ENCODE results near the gene CHRNA1. TPM values are rescaled to one million over a fixed set of nuclear protein-coding genes. Genes with fewer than 3 reads are reported as not detected.

The CHRNA1 gene
- total RNA-seq, 1 experiment from 2014 or later: not detected

- Histone ChIP-seq H3K79me2 (ENCODE audit: low read depth) (no peaks in the 10 kb centered on the region), H3K27ac (no peak overlapping the region), H4K20me1 (ENCODE audit: insufficient read depth) (no peaks in the 10 kb centered on the region), H3K36me3 (ENCODE audit: low read depth) (no peaks in the 10 kb centered on the region), H3K27me3 (ENCODE audit: insufficient read depth, low read depth) (0 out of 2 replicates have a peak, but pooled peaks cover 5% of the 10 kb centered on the region), H3K9me3 (ENCODE audit: insufficient read depth, low read depth) (no peaks in the 10 kb centered on the region), H2AFZ (no peak overlapping the region), H3K4me1 (replicated peaks; ENCODE audit: insufficient read depth) (no peaks in the 10 kb centered on the region), H3K9me2 (ENCODE audit: insufficient read depth) (no peaks in the 10 kb centered on the region), H3K4me3 (no peak overlapping the region), H3F3A (ENCODE audit: insufficient read depth, low read depth) (no peaks in the 10 kb centered on the region), H3K4me2 (no peak overlapping the region)
- POLR2A ChIA-PET (ENCODE audit: unreplicated experiment): no interaction called here
- no peak for DNase-seq
- no TSS peak for BruUV-seq (replicated peaks)
- intact Hi-C loops (cut with micrococcal nuclease; ENCODE audit: unreplicated experiment): no loop called here
- no peak for TF ChIP-seq CTCF (conservative IDR thresholded peaks at IDR 0.05)
- CTCF ChIA-PET: interaction anchor here (0.6 kb wide), 1 partner anchor 260 kb away, joined by 6 read pairs; no protein-coding TSS in a partner anchor
Observed at GRCh38 chr2:174722942-174723592, 41.2 kb downstream of the CHRNA1 start.

- CTCF ChIA-PET: no interaction called here
- H3K27ac ChIP-seq: no peak overlapping the region
- H3K9me3 ChIP-seq (ENCODE audit: insufficient read depth, low read depth): no peaks in the 10 kb centered on the region
- no peaks in the 10 kb centered on the region for H3K9me2 ChIP-seq (ENCODE audit: insufficient read depth)
- H3F3A ChIP-seq (ENCODE audit: insufficient read depth, low read depth): no peaks in the 10 kb centered on the region
- POLR2A ChIA-PET (ENCODE audit: unreplicated experiment): no interaction called here
- BruUV-seq (replicated peaks): no TSS peak
- no peak overlapping the region for H3K4me3 ChIP-seq
- no peak for DNase-seq
- H4K20me1 ChIP-seq (ENCODE audit: insufficient read depth): no peaks in the 10 kb centered on the region
- 0 out of 2 replicates have a peak, but pooled peaks cover 5% of the 10 kb centered on the region for H3K27me3 ChIP-seq (ENCODE audit: insufficient read depth, low read depth)
- no peaks in the 10 kb centered on the region for H3K4me1 ChIP-seq (replicated peaks; ENCODE audit: insufficient read depth)
- no peaks in the 10 kb centered on the region for H3K36me3 ChIP-seq (ENCODE audit: low read depth)
- H3K79me2 ChIP-seq (ENCODE audit: low read depth): no peaks in the 10 kb centered on the region
- TF ChIP-seq EZH2 (IDR thresholded peaks at IDR 0.05; ENCODE audit: low read depth): no peak
- TF ChIP-seq CTCF (conservative IDR thresholded peaks at IDR 0.05): no peak
- H3K4me2 ChIP-seq: no peak overlapping the region
- H2AFZ ChIP-seq: no peak overlapping the region
- intact Hi-C loops (cut with micrococcal nuclease; ENCODE audit: unreplicated experiment): no loop called here
Observed at GRCh38 chr2:174719016-174719415, 45.3 kb downstream of the CHRNA1 start.

GRCh38 chr2:174718591-174718990, 45.7 kb downstream of the CHRNA1 start:
- Histone ChIP-seq H3K27ac (no peak overlapping the region), H3K4me1 (replicated peaks; ENCODE audit: insufficient read depth) (no peaks in the 10 kb centered on the region), H3K9me3 (ENCODE audit: insufficient read depth, low read depth) (no peaks in the 10 kb centered on the region), H3K79me2 (ENCODE audit: low read depth) (no peaks in the 10 kb centered on the region), H3F3A (ENCODE audit: insufficient read depth, low read depth) (no peaks in the 10 kb centered on the region), H3K4me3 (no peak overlapping the region), H3K4me2 (no peak overlapping the region), H3K36me3 (ENCODE audit: low read depth) (no peaks in the 10 kb centered on the region), H3K27me3 (ENCODE audit: insufficient read depth, low read depth) (0 out of 2 replicates have a peak, but pooled peaks cover 5% of the 10 kb centered on the region), H3K9me2 (ENCODE audit: insufficient read depth) (no peaks in the 10 kb centered on the region), H2AFZ (no peak overlapping the region), H4K20me1 (ENCODE audit: insufficient read depth) (no peaks in the 10 kb centered on the region)
- ChIA-PET CTCF (no interaction called here), POLR2A (ENCODE audit: unreplicated experiment) (no interaction called here)
- BruUV-seq (replicated peaks): no TSS peak
- intact Hi-C loops (cut with micrococcal nuclease; ENCODE audit: unreplicated experiment): no loop called here
- no peak for TF ChIP-seq CTCF (conservative IDR thresholded peaks at IDR 0.05)
- TF ChIP-seq EZH2 (IDR thresholded peaks at IDR 0.05; ENCODE audit: low read depth): no peak
- no peak for DNase-seq

Measured in PC-9 (cell line).